NCI-H1694 treated with DMSO at 0.1 percent for 48 hours (cell line): Measurements from ENCODE around the gene COL1A2.

Source experiments
- DNase-seq: peaks from one replicate; lab custom pipeline; 2025; lab: John Stamatoyannopoulos, UW

COL1A2 gene

GRCh38 chr7:94382746-94383145 is 11.9 kb upstream of the COL1A2 start:
- DNase-seq, result no peak

- DNase-seq, result no peak
Observed at GRCh38 chr7:94384315-94384714, 10.4 kb upstream of the COL1A2 start.

- no peak for DNase-seq
Observed at GRCh38 chr7:94386416-94386815, 8.3 kb upstream of the COL1A2 start.

GRCh38 chr7:94388540-94388939 is 6.2 kb upstream of the COL1A2 start:
- no peak for DNase-seq

- DNase-seq, result no peak
Observed at GRCh38 chr7:94389381-94389780, 5.3 kb upstream of the COL1A2 start.

- DNase-seq, result no peak
Observed at GRCh38 chr7:94391726-94392392, 2.8 kb upstream of the COL1A2 start.

GRCh38 chr7:94392393-94392786 is 2.3 kb upstream of the COL1A2 start:
- no peak for DNase-seq

- DNase-seq, result no peak
Observed at GRCh38 chr7:94393246-94394108, 1.2 kb upstream of the COL1A2 start.

GRCh38 chr7:94394109-94394436 is 622 bp upstream of the COL1A2 start:
- DNase-seq, result no peak

- DNase-seq, result peak; percentile 6
Observed at GRCh38 chr7:94395141-94396036, 694 bp downstream of the COL1A2 start.

GRCh38 chr7:94396037-94396431 is 1.3 kb downstream of the COL1A2 start:
- DNase-seq, result no peak

GRCh38 chr7:94396596-94396995 is 1.9 kb downstream of the COL1A2 start:
- DNase-seq, result no peak

- DNase-seq, result no peak
Observed at GRCh38 chr7:94397722-94398121, 3.0 kb downstream of the COL1A2 start.

GRCh38 chr7:94398841-94399240 is 4.1 kb downstream of the COL1A2 start:
- DNase-seq, result no peak

- no peak for DNase-seq
Observed at GRCh38 chr7:94400022-94400421, 5.3 kb downstream of the COL1A2 start.

GRCh38 chr7:94400643-94401427 is 6.1 kb downstream of the COL1A2 start:
- no peak for DNase-seq

- DNase-seq, result no peak
Observed at GRCh38 chr7:94401428-94401814, 6.7 kb downstream of the COL1A2 start.

GRCh38 chr7:94403546-94403945 is 8.9 kb downstream of the COL1A2 start:
- no peak for DNase-seq

GRCh38 chr7:94405506-94405905 is 10.8 kb downstream of the COL1A2 start:
- DNase-seq, result no peak

- DNase-seq, result no peak
Observed at GRCh38 chr7:94406696-94407095, 12.0 kb downstream of the COL1A2 start.

GRCh38 chr7:94409200-94409948 is 14.7 kb downstream of the COL1A2 start:
- DNase-seq, result no peak
